SK-N-SH (cell line): ENCODE results near the gene ST13. TPM values are rescaled to one million over a fixed set of nuclear protein-coding genes. Genes with fewer than 3 reads are reported as not detected.

ENCODE experiments used
- CTCF ChIA-PET: fragments of 300-600, 350-600 bp; formaldehyde crosslinking; extraction: SDS; loops from one replicate; lab custom pipeline; 2021; lab: Yijun Ruan, JAX
- POLR2A ChIA-PET: fragments of 350-600 bp; sonication (Branson Sonifier 250); formaldehyde crosslinking; extraction: SDS; loops from one replicate; lab custom pipeline; 2020; ENCODE audit warnings: antibody characterized with exemption, inconsistent platforms; lab: Yijun Ruan, JAX
- DNase-seq: peaks from one replicate; pipeline ENCODE4 v3.0.0; 2012
- H2AFZ ChIP-seq: fragments of 200-600 bp; sonication (generic); 2 replicates; pipeline ENCODE4 v1.8.1; 2016; ENCODE audit warnings: antibody characterized with exemption, mild to moderate bottlenecking, low read depth
- H3F3A ChIP-seq: fragments of 200-600 bp; sonication (generic); replicated peaks from 2 replicates; pipeline ENCODE3; 2016; ENCODE audit warnings: antibody characterized with exemption, mild to moderate bottlenecking; ENCODE audit not compliant: insufficient read depth
- H3K27ac ChIP-seq, 2 experiments: fragments of 200-500 bp in 1 of 2; fragments of 200-600 bp in 1 of 2; sonication (Bioruptor generic) in 1 of 2; sonication (generic), shearing (Covaris generic) in 1 of 2; 2 replicates each; pipeline versions ENCODE4 v1.5.1 to v1.6.1; 2014 to 2016; ENCODE audit warnings: low read depth in 2 of 2, inconsistent platforms in 1 of 2, low read length in 1 of 2, mild to moderate bottlenecking in 1 of 2, mixed read lengths in 1 of 2
- H3K27me3 ChIP-seq: fragments of 200-600 bp; sonication (generic), shearing (Covaris generic); 2 replicates; pipeline ENCODE4 v1.6.1; 2016; ENCODE audit warnings: mixed run types; ENCODE audit not compliant: insufficient read depth
- H3K36me3 ChIP-seq, 2 experiments: fragments of 200-500 bp in 1 of 2; fragments of 200-600 bp in 1 of 2; sonication (Bioruptor generic) in 1 of 2; sonication (generic) in 1 of 2; replicated peaks in 1 of 2; 2 replicates each; pipeline versions ENCODE3 to v1.5.1; 2014 to 2016; ENCODE audit warnings: low read length in 1 of 2, mild to moderate bottlenecking in 1 of 2; ENCODE audit not compliant: insufficient read depth in 2 of 2, control insufficient read depth in 1 of 2
- H3K4me1 ChIP-seq, 2 experiments: fragments of 200-500 bp in 1 of 2; fragments of 200-600 bp in 1 of 2; sonication (Bioruptor generic) in 1 of 2; sonication (generic), shearing (Covaris generic) in 1 of 2; 2 replicates each; pipeline versions ENCODE4 v1.5.1 to v1.6.1; 2014 to 2016; ENCODE audit warnings: low read depth in 1 of 2, low read length in 1 of 2, mixed run types in 1 of 2; ENCODE audit not compliant: insufficient read depth in 2 of 2, control insufficient read depth in 1 of 2
- H3K4me2 ChIP-seq: fragments of 200-600 bp; sonication (generic), shearing (Covaris generic); 2 replicates; pipeline ENCODE4 v1.6.1; 2017; ENCODE audit warnings: mixed run types
- H3K4me3 ChIP-seq, 2 experiments: fragments of 200-500 bp in 1 of 2; fragments of 200-600 bp in 1 of 2; sonication (Bioruptor generic) in 1 of 2; sonication (generic), shearing (Covaris generic) in 1 of 2; 2 replicates each; pipeline versions ENCODE4 v1.5.1 to v1.8.1; 2014 to 2016; ENCODE audit warnings: low read depth in 2 of 2, inconsistent platforms in 1 of 2, low read length in 1 of 2, mild to moderate bottlenecking in 1 of 2, mixed read lengths in 1 of 2, moderate library complexity in 1 of 2
- H3K79me2 ChIP-seq: fragments of 200-600 bp; sonication (generic); 2 replicates; pipeline ENCODE4 v1.8.1; 2017; ENCODE audit warnings: mild to moderate bottlenecking; ENCODE audit not compliant: insufficient read depth
- H3K9ac ChIP-seq: fragments of 200-600 bp; sonication (generic); 2 replicates; pipeline ENCODE4 v1.6.1; 2017; ENCODE audit warnings: mixed run types
- H3K9me2 ChIP-seq: fragments of 200-600 bp; sonication (generic); 2 replicates; pipeline ENCODE4 v1.6.1; 2017; ENCODE audit warnings: mixed run types
- H3K9me3 ChIP-seq: fragments of 200-600 bp; sonication (generic); 2 replicates; pipeline ENCODE4 v1.6.1; 2017; ENCODE audit warnings: mixed run types, mild to moderate bottlenecking, moderate library complexity
- H4K20me1 ChIP-seq: fragments of 200-600 bp; sonication (generic); 2 replicates; pipeline ENCODE4 v1.6.1; 2017; ENCODE audit warnings: mild to moderate bottlenecking, mixed run types; ENCODE audit not compliant: insufficient read depth
- CHD2 ChIP-seq: fragments of 150-350 bp; IDR thresholded peaks from 2 replicates; pipeline ENCODE4 v1.6.1; 2018; ENCODE audit warnings: low read length; ENCODE audit not compliant: partially characterized antibody
- ELF1 ChIP-seq: IDR thresholded peaks from 2 replicates; pipeline ENCODE4 v1.4.0; 2012
- EP300 ChIP-seq, 2 experiments: IDR thresholded peaks; 2 replicates each; pipeline versions ENCODE4 v1.4.0 to v1.6.1; 2012; ENCODE audit warnings: borderline replicate concordance in 1 of 2, low read depth in 1 of 2, low read length in 1 of 2
- EZH2phosphoT487 ChIP-seq: fragments of 200-600 bp; sonication (generic); IDR thresholded peaks from 2 replicates; pipeline ENCODE4 v1.6.1; 2017; ENCODE audit warnings: low read depth, mixed run types, mild to moderate bottlenecking, antibody characterized with exemption, moderate library complexity, borderline replicate concordance
- FOXM1 ChIP-seq: IDR thresholded peaks from 2 replicates; pipeline ENCODE4 v1.4.0; 2012; ENCODE audit warnings: low read depth, mild to moderate bottlenecking
- GABPA ChIP-seq: IDR thresholded peaks from 2 replicates; pipeline ENCODE4 v1.4.0; 2012; ENCODE audit warnings: low read depth, mild to moderate bottlenecking
- IRF3 ChIP-seq: fragments of 150-350 bp; IDR thresholded peaks from 2 replicates; pipeline ENCODE4 v1.6.1; 2016; ENCODE audit warnings: mild to moderate bottlenecking, low read depth, low read length
- JUND ChIP-seq: IDR thresholded peaks from 2 replicates; pipeline ENCODE4 v1.4.0; 2012
- MAX ChIP-seq: IDR thresholded peaks from 2 replicates; pipeline ENCODE4 v1.4.0; 2012; ENCODE audit warnings: low read depth
- MXI1 ChIP-seq: IDR thresholded peaks from 2 replicates; pipeline ENCODE4 v1.6.1; 2012; ENCODE audit warnings: mild to moderate bottlenecking, low read depth, low read length, improper control_type of control experiment
- POLR2AphosphoS5 ChIP-seq: IDR thresholded peaks from 2 replicates; pipeline ENCODE4 v1.6.1; 2012; ENCODE audit warnings: low read depth, low read length
- TCF12 ChIP-seq: IDR thresholded peaks from 2 replicates; pipeline ENCODE4 v1.4.0; 2012
- USF1 ChIP-seq: IDR thresholded peaks from 2 replicates; pipeline ENCODE4 v1.4.0; 2012; ENCODE audit warnings: low read depth, borderline replicate concordance
- ZBTB33 ChIP-seq: IDR thresholded peaks from 2 replicates; pipeline ENCODE4 v1.4.0; 2012; ENCODE audit warnings: low read depth, borderline replicate concordance
- WGBS: methylation state at CpG from one replicate; pipeline ENCODE4 v1.1.6; 2017; ENCODE audit warnings: low lambda C conversion rate; 5-methylcytosine and 5-hydroxymethylcytosine counted together
- polyA plus RNA-seq, 3 experiments: library from polyadenylated mRNA; depleted of rRNA; stranded (reverse); fragments of >200 nt; gene quantifications; 2 replicates each; pipeline ENCODE4 v1.2.3, GENCODE V29; 2012

The ST13 gene
- polyA plus RNA-seq, 1 of the 3 experiments (the other 2 are of a cell fraction) = 66.0 TPM

GRCh38 chr22:40829131-40829530, 27.3 kb downstream of the ST13 start:
- Histone ChIP-seq H3K4me1 (no peaks in the 10 kb centered on the region; a peak in 1 of 4 replicates), H3K27ac (no peak overlapping the region), H3K9me2 (no peaks in the 10 kb centered on the region), H3K27me3 (no peaks in the 10 kb centered on the region), H4K20me1 (no peaks in the 10 kb centered on the region), H3K9me3 (no peaks in the 10 kb centered on the region), H3F3A (no peaks in the 10 kb centered on the region), H3K4me3 (no peak overlapping the region), H3K79me2 (no peaks in the 10 kb centered on the region), H3K36me3 (peaks cover 28 to 47% of the 10 kb centered on the region in 2 experiments), H3K9ac (no peak overlapping the region), H2AFZ (no peak overlapping the region), H3K4me2 (no peak overlapping the region)
- WGBS = 97% methylated on average over 6 of the region's 6 CpGs
- ChIA-PET CTCF (interaction anchor here (0.8 to 1.0 kb wide), 2 partner anchors 86 to 146 kb away, joined by 3 read pairs; no protein-coding TSS in a partner anchor), POLR2A (no interaction called here)
- DNase-seq = no peak
- no peak for TF ChIP-seq CHD2
- TF ChIP-seq TCF12 = no peak
- no peak for TF ChIP-seq FOXM1
- TF ChIP-seq EZH2phosphoT487 = no peak
- TF ChIP-seq EP300 (IDR thresholded peaks at IDR 0.05; ENCODE audit: borderline replicate concordance in 1 of 2, low read depth in 1 of 2, low read length in 1 of 2) = no peak
- TF ChIP-seq ZBTB33 = no peak
- TF ChIP-seq IRF3 = no peak
- TF ChIP-seq MAX = no peak
- no peak for TF ChIP-seq ELF1
- no peak for TF ChIP-seq GABPA
- no peak for TF ChIP-seq USF1
- TF ChIP-seq JUND = no peak
- TF ChIP-seq POLR2AphosphoS5 = no peak
- TF ChIP-seq MXI1 = no peak
